GM23338 (cell line): Measurements from ENCODE around the gene SLIRP. TPM values are rescaled to one million over a fixed set of nuclear protein-coding genes. Genes with fewer than 3 reads are reported as not detected.
A peak's percentile ranks its signal among the peaks of the same experiment; 100 is the strongest.

Source experiments
- ATAC-seq: fragments of 200-7000 bp; cut with Tn5 transposase; 3 replicates; pipeline ENCODE4 v1.9.1; 2020
- DNase-seq: peaks from one replicate; pipeline ENCODE4 v3.0.0-alpha.2; 2015; ENCODE audit warnings: low spot score
- H2AFZ ChIP-seq: fragments of 200-600 bp; sonication (generic); 2 replicates; pipeline ENCODE4 v1.8.0; 2016; ENCODE audit warnings: antibody characterized with exemption, mild to moderate bottlenecking, moderate library complexity
- H3F3A ChIP-seq: fragments of 200-600 bp; sonication (generic); replicated peaks from 2 replicates; pipeline ENCODE4 v1.8.0; 2017; ENCODE audit warnings: antibody characterized with exemption, mixed run types, low read depth
- H3K27ac ChIP-seq: fragments of 200-600 bp; sonication (generic); 2 replicates; pipeline ENCODE4 v1.6.1; 2016; ENCODE audit warnings: low read depth
- H3K27me3 ChIP-seq: fragments of 200-600 bp; sonication (generic); 2 replicates; pipeline ENCODE4 v1.8.0; 2016; ENCODE audit warnings: mild to moderate bottlenecking, mixed run types, moderate library complexity; ENCODE audit not compliant: insufficient read depth
- H3K36me3 ChIP-seq: fragments of 200-600 bp; sonication (generic); 2 replicates; pipeline ENCODE4 v1.8.0; 2016; ENCODE audit warnings: mild to moderate bottlenecking; ENCODE audit not compliant: insufficient read depth
- H3K4me1 ChIP-seq: fragments of 200-600 bp; sonication (generic); 2 replicates; pipeline ENCODE4 v1.8.0; 2016; ENCODE audit warnings: mild to moderate bottlenecking, moderate library complexity; ENCODE audit not compliant: insufficient read depth
- H3K4me2 ChIP-seq: fragments of 200-600 bp; sonication (generic); 2 replicates; pipeline ENCODE4 v1.7.1; 2017; ENCODE audit warnings: mixed run types
- H3K4me3 ChIP-seq: fragments of 200-600 bp; sonication (generic); 2 replicates; pipeline ENCODE4 v1.6.1; 2016; ENCODE audit warnings: mixed run types
- H3K79me2 ChIP-seq: fragments of 200-600 bp; sonication (generic); replicated peaks from 2 replicates; pipeline ENCODE4 v1.8.0; 2017; ENCODE audit warnings: mild to moderate bottlenecking; ENCODE audit not compliant: insufficient read depth
- H3K9me2 ChIP-seq: fragments of 200-600 bp; sonication (generic); 2 replicates; pipeline ENCODE4 v1.8.0; 2017; ENCODE audit not compliant: insufficient read depth
- H4K20me1 ChIP-seq: fragments of 200-600 bp; sonication (generic); replicated peaks from 2 replicates; pipeline ENCODE4 v1.8.0; 2017; ENCODE audit warnings: mild to moderate bottlenecking; ENCODE audit not compliant: insufficient read depth
- H3K27ac Mint-ChIP-seq: 2 replicates; pipeline ENCODE4 v1.8.0; 2020; ENCODE audit warnings: inconsistent platforms, mild to moderate bottlenecking, moderate library complexity, mixed read lengths
- H3K27me3 Mint-ChIP-seq: 3 replicates; pipeline ENCODE4 v1.8.0; 2022; ENCODE audit warnings: low read depth, mild to moderate bottlenecking, moderate library complexity, mixed read lengths, inconsistent platforms; ENCODE audit not compliant: insufficient read depth, poor library complexity
- H3K36me3 Mint-ChIP-seq: 3 replicates; pipeline ENCODE4 v1.8.0; 2021; ENCODE audit warnings: low read depth, mild to moderate bottlenecking, inconsistent platforms, moderate library complexity, mixed read lengths
- H3K4me1 Mint-ChIP-seq: 3 replicates; pipeline ENCODE4 v1.8.0; 2020; ENCODE audit warnings: mild to moderate bottlenecking, inconsistent platforms, mixed read lengths
- H3K4me3 Mint-ChIP-seq: 3 replicates; pipeline ENCODE4 v1.8.0; 2021; ENCODE audit warnings: moderate library complexity, mild to moderate bottlenecking, inconsistent platforms, mixed read lengths
- H3K9me3 Mint-ChIP-seq: 3 replicates; pipeline ENCODE4 v1.8.0; 2020; ENCODE audit warnings: moderate library complexity, mild to moderate bottlenecking, inconsistent platforms, mixed read lengths
- ETS1 ChIP-seq: IDR thresholded peaks from 2 replicates; pipeline ENCODE4 v1.6.1; 2016; ENCODE audit warnings: antibody characterized with exemption
- POLR2AphosphoS5 ChIP-seq: IDR thresholded peaks from 2 replicates; pipeline ENCODE4 v1.6.1; 2016; ENCODE audit warnings: antibody characterized with exemption, low read depth
- ZNF114 ChIP-seq: fragments of 250-450 bp; sonication (Bioruptor Pico); IDR thresholded peaks from 2 replicates; pipeline ENCODE4 v1.5.0; 2020; ENCODE audit warnings: mild to moderate bottlenecking, moderate library complexity
- long read RNA-seq: library from polyadenylated mRNA; unstranded; transcript quantifications from one replicate; pipeline ENCODE4 v2.0.0, GENCODE V29; 2020; ENCODE audit not compliant: unreplicated experiment
- polyA plus RNA-seq: library from polyadenylated mRNA; unstranded; fragments of >200 nt; fragmentation: Nextera tagmentation; extraction: Ambion mirVana; gene quantifications from 2 replicates; pipeline ENCODE4 v1.2.1, GENCODE V29; 2016
- total RNA-seq: library from RNA; depleted of rRNA; stranded (reverse); fragments of >200 nt; shearing (Covaris generic); gene quantifications from 2 replicates; pipeline ENCODE4 v1.2.3, GENCODE V29; 2014; rRNA removed
- TF ChIP-seq, protein P1 (sequence below): fragments of 250-450 bp; sonication (Bioruptor Pico); IDR thresholded peaks from 2 replicates; pipeline ENCODE4 v1.5.0; 2020; ENCODE audit warnings: mild to moderate bottlenecking, moderate library complexity

The SLIRP gene
- total RNA-seq (240 and 388 TPM in 2 replicates), polyA plus RNA-seq (2,291 and 2,492 TPM in 2 replicates)
- long read RNA-seq, transcript SLIRP-202 (4 exons, 285 nt) = minor isoform, 6 of 809 reads
- long read RNA-seq, transcript SLIRP-201 (4 exons, 394 nt) = minor isoform, 14 of 809 reads
- long read RNA-seq, transcript SLIRP-209 (4 exons, 408 nt) = major isoform, 771 of 809 reads
- long read RNA-seq, partial matches to known transcripts = 0 of 809 reads
- long read RNA-seq, other reads (novel, unspliced or antisense) = 14 of 809 reads

- H4K20me1 ChIP-seq = peaks cover 29% of the 10 kb centered on the region
- peaks cover 51% of the 10 kb centered on the region for H3K36me3 Mint-ChIP-seq
- H3K36me3 ChIP-seq = peaks cover 39% of the 10 kb centered on the region
- peak; percentile 92 for DNase-seq
- TF ChIP-seq, protein P1, sequence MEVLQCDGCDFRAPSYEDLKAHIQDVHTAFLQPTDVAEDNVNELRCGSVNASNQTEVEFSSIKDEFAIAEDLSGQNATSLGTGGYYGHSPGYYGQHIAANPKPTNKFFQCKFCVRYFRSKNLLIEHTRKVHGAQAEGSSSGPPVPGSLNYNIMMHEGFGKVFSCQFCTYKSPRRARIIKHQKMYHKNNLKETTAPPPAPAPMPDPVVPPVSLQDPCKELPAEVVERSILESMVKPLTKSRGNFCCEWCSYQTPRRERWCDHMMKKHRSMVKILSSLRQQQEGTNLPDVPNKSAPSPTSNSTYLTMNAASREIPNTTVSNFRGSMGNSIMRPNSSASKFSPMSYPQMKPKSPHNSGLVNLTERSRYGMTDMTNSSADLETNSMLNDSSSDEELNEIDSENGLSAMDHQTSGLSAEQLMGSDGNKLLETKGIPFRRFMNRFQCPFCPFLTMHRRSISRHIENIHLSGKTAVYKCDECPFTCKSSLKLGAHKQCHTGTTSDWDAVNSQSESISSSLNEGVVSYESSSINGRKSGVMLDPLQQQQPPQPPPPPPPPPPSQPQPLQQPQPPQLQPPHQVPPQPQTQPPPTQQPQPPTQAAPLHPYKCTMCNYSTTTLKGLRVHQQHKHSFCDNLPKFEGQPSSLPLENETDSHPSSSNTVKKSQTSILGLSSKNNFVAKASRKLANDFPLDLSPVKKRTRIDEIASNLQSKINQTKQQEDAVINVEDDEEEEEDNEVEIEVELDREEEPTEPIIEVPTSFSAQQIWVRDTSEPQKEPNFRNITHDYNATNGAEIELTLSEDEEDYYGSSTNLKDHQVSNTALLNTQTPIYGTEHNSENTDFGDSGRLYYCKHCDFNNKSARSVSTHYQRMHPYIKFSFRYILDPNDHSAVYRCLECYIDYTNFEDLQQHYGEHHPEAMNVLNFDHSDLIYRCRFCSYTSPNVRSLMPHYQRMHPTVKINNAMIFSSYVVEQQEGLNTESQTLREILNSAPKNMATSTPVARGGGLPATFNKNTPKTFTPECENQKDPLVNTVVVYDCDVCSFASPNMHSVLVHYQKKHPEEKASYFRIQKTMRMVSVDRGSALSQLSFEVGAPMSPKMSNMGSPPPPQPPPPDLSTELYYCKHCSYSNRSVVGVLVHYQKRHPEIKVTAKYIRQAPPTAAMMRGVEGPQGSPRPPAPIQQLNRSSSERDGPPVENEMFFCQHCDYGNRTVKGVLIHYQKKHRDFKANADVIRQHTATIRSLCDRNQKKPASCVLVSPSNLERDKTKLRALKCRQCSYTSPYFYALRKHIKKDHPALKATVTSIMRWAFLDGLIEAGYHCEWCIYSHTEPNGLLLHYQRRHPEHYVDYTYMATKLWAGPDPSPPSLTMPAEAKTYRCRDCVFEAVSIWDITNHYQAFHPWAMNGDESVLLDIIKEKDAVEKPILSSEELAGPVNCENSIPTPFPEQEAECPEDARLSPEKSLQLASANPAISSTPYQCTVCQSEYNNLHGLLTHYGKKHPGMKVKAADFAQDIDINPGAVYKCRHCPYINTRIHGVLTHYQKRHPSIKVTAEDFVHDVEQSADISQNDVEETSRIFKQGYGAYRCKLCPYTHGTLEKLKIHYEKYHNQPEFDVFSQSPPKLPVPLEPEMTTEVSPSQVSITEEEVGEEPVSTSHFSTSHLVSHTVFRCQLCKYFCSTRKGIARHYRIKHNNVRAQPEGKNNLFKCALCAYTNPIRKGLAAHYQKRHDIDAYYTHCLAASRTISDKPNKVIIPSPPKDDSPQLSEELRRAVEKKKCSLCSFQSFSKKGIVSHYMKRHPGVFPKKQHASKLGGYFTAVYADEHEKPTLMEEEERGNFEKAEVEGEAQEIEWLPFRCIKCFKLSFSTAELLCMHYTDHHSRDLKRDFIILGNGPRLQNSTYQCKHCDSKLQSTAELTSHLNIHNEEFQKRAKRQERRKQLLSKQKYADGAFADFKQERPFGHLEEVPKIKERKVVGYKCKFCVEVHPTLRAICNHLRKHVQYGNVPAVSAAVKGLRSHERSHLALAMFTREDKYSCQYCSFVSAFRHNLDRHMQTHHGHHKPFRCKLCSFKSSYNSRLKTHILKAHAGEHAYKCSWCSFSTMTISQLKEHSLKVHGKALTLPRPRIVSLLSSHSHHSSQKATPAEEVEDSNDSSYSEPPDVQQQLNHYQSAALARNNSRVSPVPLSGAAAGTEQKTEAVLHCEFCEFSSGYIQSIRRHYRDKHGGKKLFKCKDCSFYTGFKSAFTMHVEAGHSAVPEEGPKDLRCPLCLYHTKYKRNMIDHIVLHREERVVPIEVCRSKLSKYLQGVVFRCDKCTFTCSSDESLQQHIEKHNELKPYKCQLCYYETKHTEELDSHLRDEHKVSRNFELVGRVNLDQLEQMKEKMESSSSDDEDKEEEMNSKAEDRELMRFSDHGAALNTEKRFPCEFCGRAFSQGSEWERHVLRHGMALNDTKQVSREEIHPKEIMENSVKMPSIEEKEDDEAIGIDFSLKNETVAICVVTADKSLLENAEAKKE (CRISPR knock-in tag) = no peak
- peak; percentile 97 for TF ChIP-seq POLR2AphosphoS5
- TF ChIP-seq ETS1 = peak; percentile 93
- 0 out of 2 replicates have a peak, but pooled peaks have one; percentile 16 for TF ChIP-seq ZNF114 (CRISPR knock-in tag)
- no peaks in the 10 kb centered on the region for H3K9me2 ChIP-seq
- peak within 1 kb of the TSS; percentile 84 for H3K4me2 ChIP-seq
- H3K9me3 Mint-ChIP-seq = no peaks in the 10 kb centered on the region
- H3K27me3 Mint-ChIP-seq = peaks cover 4% of the 10 kb centered on the region
- H2AFZ ChIP-seq = peak within 1 kb of the TSS; percentile 60
- peaks cover 15% of the 10 kb centered on the region; the same call in 2 of the 3 replicates for H3K4me1 Mint-ChIP-seq
- peak within 1 kb of the TSS; percentile 98 for H3K27ac Mint-ChIP-seq
- H3K4me3 ChIP-seq = peak within 1 kb of the TSS; percentile 85
- peaks cover 6% of the 10 kb centered on the region for H3K4me1 ChIP-seq
- H3K27me3 ChIP-seq = no peaks in the 10 kb centered on the region
- peak; percentile 98 for ATAC-seq
- peaks cover 9% of the 10 kb centered on the region; the same call in 1 of the 2 replicates for H3F3A ChIP-seq
- peaks cover 90% of the 10 kb centered on the region for H3K79me2 ChIP-seq
- peak within 1 kb of the TSS; percentile 98 for H3K4me3 Mint-ChIP-seq
- peak within 1 kb of the TSS; percentile 68 for H3K27ac ChIP-seq
These were observed at the start of gene SLIRP, which contains the start of gene ALKBH1 for GRCh38 chr14:77707724-77708408. TSS of gene SLIRP (plus strand) at chr14:77708103. CDS start at chr14:77708112, 9 bp downstream. TSS of gene ALKBH1 (minus strand) at chr14:77708023. CDS start at chr14:77708004, 19 bp downstream.
